C1 segment of cervical spinal cord (tissue), 14 donors: Measurements from ENCODE around the gene SLC6A8.
A peak's percentile ranks its signal among the peaks of the same experiment; 100 is the strongest.
"Not testable (repeated sequence)": the region's sequence is repeated elsewhere in the genome, so short reads cannot be mapped to it uniquely, and the experiment has no call there.

Experiments
- DNase-seq, 14 donors: peaks; one replicate each; lab custom pipeline; 2025; lab: John Stamatoyannopoulos, UW

SLC6A8 gene

DNA sequence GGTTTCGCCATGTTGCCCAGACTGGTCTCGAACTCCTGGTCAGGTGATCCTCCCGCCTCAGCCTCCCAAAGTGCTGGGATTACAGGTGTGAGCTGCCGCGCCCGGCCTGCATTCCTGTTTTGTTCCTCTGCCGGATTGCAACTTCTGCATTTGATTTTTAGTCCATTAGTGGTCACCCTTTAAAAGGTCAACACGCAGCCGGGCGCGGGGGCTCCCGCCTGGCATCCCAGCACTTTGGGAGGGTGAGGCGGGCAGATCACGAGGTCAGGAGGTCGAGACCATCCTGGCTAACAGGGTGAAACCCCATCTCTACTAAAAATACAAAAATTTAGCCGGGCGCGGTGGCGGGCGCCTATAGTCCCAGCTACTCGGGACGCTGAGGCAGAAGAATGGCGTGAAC, 42.4 kb downstream of the SLC6A8 start:
- DNase-seq = not testable (repeated sequence)

DNA sequence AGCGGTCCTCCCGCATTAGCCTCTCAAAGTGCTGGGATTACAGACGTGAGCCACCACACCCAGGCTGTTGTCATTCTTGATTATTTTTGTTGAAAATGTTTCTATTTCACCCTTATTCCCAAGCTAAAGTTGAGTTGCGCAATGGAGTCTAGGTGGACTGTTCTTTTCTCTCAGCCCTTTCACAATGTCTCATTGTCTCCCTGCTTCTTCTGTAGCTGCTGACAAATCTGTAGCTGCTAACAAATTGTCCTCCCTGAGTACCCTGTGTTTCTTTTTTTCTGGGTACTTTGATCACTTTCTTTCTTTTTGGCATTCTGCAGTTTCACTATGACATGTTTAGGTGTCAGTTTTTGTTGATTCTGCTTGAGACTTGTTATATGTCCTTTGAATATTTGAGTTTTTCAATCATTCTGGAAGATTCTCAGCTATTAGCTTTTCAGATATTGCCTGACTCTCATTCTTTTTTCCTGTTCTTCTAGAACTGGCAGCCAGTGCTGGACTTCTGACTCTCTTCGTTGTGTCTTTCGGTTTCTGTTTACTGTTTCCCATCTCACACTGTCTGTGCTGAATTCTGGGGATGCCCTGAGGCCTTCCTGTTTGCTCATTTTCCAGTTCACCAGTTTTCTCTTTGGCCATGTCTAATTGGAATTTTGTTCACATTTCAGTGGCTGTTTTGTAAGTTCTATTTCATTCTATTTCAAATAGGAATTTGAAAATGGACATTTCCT, 43.6 kb downstream of the SLC6A8 start:
- no peak for DNase-seq

DNA sequence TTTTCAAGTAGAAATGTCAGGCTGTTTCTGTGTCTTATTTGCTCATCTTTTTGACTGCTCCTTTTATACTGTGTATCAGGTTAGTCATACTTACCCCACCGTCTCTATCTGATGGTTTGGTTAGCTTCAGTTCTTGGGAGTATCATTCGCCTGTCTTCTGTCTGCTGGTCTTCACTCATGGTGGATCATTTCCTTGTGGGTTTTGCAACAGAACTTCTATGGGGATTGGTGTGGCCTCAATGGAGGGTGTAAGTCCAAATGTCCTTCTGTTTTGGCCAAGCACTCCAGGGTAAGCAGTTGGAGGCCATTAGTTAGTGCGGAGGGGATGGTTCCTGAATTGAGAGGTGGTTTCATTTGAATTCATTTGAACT, 44.1 kb downstream of the SLC6A8 start:
- DNase-seq = no peak

DNA sequence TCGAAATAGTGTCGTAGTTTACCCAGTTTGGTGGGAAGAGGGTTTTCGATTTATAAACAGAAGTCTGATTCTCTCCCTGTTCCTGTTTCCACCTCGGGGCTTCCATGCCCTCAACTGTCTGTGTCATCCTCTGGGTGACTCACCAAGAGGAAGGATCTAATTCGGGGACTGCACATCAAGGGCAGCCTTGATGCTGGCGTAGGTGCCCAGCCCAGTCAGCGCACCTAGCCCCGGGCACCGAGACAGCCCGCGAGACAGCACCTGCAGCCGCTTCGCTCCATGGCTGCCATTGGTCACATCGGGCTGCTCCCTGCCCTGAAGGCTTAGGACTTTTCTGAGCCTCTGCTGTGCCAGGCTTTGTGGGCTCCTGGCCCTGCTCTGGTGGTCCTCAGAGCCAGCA, 44.7 kb downstream of the SLC6A8 start:
- DNase-seq = no peak

DNA sequence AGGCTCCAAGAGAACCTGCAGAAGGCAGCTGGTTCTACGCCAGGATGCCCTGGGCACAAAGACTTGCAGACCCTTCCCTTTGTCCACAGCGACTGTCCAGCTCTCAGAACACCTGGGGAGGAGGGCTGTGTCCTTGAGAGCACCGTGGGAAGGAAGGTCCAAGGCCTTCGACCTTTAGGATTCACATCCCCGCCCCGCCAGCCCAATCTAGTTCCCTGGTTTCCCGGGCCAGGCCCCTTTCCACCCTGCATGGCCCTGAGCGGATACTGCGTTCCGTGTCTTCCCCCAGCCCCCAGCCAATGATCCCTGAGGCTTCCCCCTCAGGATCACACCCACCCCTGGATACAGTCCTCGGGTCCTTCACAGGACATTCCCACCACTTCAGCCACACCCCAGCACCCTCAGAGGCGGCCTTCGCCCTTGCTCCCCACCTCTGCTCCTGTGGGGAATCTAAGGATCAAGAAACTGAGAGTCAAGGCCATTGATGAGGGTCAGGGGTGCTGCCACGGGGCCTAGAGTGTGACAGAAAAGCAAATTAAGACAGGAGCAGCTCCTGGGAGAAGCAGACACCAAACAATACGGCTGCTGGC, 46.0 kb downstream of the SLC6A8 start:
- DNase-seq = no peak

DNA sequence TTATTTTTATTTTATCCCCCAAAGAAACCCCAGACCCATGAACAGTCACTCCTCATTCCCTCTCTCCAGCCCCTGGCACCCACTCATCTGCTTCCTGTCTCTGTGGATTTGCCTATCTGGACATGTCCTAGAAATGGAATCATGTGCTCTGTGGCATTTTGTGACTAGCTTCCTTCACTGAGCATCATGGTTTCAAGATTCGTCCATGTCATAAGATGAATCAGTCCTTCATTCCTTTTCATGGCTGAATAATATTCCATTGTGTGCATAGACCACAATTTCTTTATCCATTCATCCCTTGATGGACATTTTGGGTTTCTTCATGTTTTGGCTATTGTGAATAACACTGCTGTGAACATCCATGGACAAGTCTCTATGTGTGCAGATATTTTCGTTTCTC, 47.1 kb downstream of the SLC6A8 start:
- no peak for DNase-seq

DNA sequence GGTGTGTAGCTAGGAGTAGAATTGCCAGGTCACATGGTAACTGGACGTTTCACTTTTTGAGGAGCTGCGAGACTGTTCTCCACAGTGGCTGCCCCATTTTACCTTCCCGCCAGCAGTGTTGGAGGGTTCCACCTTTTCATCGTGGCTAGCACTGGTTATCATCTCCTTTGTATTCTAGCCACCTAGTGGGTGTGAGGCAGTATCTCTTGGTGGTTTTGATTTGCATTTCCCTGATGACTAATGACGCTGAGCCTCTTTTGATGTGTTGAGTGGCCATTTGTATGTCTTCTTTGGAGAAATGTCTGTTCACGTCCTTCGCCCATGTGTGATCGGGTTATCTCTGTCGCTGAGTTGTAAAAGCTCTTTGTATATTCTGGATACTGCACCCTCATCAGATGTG, 47.5 kb downstream of the SLC6A8 start:
- DNase-seq = no peak

DNA sequence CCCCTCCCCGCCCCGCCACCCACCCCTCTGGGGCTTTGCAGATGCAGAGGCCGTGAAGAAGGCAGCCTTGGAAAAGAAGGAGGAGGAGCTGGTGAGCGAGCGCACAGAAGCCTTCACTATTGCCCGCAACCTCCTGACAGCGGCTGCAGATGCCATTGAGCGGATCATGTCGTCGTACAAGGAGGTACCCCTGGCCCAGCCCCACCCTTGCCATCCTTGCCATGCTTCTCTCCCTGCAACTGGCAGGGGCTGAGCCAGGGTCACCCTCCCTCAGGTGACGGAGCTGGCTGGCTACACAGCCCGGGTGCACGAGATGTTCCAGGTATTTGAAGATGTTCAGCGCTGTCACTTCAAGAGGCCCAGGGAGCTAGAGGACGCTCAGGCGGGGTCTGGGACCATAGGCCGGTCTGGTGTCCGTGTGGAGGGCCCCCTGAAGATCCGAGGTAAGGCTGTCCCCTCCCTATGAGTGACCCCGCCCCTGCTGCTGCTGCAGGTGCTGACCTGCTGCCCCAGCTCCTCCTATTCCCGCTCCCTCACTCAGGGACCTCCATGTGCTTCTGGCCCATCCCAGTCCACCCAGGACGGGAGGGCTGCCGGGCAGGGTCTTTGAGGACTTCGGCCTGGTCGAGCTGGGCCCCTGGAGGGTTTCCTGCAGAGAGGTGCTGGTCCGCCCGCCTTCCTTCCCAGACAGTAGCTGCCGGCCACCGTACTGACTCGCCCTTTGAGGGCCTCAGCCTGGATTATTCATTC, 48.5 kb downstream of the SLC6A8 start:
- no peak for DNase-seq

DNA sequence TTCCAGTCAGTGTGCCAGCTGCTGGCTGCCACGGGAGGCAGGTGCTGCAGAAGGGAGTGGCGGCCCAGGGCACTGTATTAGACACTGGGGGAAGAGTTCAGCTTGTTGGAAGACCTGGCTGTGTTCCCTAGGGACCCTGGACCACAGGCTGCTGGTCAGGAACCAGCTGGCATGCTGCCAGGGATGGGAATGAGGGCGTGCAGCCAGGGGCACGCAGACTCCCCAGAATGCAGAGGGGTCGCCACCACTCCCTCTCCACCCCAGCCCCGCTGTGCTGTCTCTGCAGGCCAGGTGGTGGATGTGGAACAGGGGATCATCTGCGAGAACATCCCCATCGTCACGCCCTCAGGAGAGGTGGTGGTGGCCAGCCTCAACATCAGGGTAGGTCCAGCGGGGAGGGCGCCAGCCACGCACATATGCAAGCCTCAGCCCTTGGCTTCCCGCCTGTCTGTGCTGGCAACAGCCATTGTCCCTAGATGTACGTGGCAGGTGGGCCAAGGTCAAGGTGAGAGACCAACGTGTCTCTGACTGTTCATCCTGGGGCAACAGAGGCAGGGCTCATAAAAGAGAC, 49.2 kb downstream of the SLC6A8 start:
- no peak for DNase-seq

DNA sequence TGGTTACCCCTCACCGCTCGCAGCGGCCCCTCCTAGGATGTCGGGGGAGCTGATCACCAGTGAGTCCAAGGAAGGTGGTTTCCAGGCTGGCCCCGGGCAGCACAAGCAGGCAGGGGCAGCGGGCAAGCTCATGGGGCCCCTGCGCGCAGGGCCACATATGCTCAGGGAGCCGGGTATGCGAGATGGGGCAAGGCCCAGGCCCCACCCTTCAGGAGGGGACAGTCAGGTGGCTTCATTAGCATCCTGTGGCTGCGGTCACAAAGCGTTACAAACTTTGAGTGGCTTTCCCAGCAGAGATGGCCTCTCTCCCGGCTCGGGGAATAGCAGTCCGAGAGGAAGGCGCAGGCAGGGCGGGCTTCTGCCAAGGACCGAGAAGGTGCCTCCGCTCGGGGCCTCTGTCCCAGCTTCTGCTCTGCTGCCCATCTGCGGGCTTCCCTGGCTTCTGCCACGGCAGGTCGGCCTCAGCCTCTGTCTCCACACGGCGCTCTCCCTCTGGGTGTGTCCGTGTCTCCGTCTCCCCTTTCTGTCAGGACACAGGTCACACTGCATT, 50.4 kb downstream of the SLC6A8 start:
- DNase-seq = no peak

DNA sequence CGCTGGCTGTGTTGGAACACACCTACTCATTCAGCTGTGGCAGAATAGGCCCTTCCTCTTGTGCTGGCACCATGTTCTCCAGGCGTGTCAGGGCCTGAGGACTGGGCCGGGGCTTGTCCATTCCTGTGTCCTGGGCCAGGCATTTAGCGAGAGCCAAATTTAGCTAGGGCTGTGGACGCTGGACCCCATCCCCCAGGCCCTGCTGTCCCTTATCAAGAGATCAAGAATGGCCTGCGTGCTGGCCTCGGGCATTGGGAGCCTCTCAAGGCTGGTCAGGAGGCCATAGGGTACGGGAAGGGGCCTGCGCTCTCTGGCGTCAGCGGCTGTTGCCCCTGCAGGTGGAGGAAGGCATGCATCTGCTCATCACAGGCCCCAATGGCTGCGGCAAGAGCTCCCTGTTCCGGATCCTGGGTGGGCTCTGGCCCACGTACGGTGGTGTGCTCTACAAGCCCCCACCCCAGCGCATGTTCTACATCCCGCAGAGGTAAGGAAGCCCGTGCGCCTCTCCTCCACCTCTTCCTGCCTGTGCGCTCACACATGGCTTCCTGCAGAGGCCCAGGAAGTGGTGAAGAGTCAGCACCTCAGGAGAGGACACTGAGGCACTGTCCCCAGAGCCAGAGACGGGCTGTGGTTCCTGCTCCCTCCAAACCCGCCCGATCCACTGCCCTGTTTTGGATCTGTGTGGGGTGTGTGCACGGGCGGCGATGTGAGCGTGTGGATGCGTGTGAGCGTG, 52.2 kb downstream of the SLC6A8 start:
- no peak for DNase-seq

DNA sequence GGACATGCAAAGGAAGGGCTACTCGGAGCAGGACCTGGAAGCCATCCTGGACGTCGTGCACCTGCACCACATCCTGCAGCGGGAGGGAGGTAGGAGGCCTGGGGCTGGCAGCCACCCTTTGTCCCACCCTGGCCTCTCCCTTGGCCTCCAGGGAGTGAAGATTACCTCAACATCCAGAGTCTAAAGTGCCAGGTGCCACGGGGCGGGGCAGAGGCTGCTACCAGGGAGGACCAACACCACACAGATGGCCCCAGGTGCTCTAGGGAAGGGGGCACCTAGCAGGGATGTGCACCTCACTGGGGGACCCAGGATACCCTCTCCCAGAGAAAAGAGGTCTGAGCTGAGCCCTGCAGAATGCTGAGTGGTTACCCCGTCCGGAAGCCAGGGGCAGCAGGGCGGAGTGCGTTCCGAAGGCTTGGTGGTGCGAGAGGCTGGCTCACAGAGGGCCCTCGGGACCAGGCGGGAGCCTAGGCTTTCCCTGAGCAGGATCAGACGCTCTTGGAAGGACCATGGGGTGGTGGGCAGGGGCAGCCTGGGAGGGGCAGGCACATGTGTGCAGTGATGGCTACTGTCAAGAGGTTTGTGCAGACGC, 53.0 kb downstream of the SLC6A8 start:
- no peak for DNase-seq

DNA sequence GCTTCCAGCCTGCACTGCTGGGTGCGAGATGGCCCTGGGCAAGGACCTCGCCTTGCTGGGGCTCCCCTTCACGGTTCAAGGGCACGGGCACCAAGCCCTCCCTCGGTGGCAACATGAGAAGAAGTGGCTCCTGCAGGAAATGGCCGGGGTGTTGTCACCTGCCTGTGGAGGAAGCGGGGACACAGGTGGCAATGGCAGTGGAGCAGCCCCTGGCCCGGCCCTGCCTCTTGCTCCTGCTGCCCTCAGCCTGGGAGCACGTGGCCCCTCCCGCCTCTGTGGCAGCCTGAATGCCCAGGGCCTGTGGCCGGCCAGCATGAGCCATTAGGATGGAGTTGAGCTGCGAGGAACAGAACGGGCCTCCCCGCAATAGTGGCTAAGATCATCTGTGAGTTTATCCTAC, 53.7 kb downstream of the SLC6A8 start:
- no peak for DNase-seq

DNA sequence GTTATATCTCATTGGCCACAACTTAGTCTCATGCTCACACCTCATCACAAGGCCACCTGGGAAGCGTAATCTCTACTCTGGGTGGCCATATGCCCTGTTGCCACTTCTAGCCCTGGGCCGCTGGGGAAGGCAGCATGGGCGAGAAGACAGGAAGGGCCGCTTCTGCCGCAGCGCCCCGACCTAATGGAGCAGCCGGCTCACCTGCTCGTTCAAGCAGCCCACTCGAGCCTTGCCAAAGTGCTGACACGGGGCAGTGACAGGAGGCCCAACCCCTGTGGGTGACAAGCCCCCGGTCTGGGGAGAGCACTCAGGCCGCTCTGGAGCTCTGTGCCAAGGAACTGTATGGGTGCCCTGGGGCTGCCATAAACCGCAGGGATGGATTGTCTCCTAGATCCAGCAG, 54.4 kb downstream of the SLC6A8 start:
- DNase-seq = not testable (repeated sequence)

DNA sequence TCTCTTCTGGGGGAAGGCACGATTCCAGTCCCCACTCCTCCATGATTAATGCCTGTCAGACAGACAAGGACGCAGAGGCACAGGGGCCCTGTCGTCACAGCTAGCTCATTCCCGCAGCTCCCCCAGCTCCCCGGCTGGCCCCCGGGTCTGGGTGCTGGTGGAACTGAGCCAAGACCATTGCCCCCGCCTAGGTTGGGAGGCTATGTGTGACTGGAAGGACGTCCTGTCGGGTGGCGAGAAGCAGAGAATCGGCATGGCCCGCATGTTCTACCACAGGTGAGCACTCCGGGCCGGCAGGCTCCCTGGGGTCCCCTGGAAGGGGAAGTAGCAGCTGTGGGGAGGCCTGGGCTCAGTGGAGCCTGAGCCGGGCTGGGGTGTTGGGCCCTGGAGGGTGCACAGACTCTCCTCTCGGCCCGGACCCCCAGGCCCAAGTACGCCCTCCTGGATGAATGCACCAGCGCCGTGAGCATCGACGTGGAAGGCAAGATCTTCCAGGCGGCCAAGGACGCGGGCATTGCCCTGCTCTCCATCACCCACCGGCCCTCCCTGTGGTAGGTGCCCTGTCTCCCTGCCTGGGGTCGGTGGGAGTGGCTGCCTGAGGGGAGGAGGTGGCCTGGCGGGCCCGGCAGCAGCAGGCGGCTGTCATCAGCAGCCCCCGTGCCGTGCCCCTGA, 55.2 kb downstream of the SLC6A8 start:
- DNase-seq = not testable (repeated sequence)

DNA sequence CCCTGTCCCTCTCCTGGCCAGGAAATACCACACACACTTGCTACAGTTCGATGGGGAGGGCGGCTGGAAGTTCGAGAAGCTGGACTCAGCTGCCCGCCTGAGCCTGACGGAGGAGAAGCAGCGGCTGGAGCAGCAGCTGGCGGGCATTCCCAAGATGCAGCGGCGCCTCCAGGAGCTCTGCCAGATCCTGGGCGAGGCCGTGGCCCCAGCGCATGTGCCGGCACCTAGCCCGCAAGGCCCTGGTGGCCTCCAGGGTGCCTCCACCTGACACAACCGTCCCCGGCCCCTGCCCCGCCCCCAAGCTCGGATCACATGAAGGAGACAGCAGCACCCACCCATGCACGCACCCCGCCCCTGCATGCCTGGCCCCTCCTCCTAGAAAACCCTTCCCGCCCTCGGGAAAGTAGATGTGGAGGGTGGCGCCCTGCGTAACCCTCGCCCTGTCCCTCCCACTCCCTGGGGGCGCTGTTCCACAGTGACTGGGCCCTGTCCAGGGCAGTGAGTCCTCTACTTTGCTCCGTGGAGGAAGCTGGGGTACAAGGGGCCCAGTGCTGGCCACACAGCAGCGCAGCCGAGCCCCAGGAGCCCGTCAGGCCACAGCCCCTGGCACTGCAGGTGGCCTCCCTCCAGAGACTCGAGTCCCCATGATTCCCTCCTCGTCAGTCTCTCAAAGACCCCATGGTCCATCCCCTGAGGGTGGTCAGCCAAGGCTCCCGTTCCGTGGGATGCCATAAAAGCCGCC, 55.9 kb downstream of the SLC6A8 start:
- DNase-seq = not testable (repeated sequence)

DNA sequence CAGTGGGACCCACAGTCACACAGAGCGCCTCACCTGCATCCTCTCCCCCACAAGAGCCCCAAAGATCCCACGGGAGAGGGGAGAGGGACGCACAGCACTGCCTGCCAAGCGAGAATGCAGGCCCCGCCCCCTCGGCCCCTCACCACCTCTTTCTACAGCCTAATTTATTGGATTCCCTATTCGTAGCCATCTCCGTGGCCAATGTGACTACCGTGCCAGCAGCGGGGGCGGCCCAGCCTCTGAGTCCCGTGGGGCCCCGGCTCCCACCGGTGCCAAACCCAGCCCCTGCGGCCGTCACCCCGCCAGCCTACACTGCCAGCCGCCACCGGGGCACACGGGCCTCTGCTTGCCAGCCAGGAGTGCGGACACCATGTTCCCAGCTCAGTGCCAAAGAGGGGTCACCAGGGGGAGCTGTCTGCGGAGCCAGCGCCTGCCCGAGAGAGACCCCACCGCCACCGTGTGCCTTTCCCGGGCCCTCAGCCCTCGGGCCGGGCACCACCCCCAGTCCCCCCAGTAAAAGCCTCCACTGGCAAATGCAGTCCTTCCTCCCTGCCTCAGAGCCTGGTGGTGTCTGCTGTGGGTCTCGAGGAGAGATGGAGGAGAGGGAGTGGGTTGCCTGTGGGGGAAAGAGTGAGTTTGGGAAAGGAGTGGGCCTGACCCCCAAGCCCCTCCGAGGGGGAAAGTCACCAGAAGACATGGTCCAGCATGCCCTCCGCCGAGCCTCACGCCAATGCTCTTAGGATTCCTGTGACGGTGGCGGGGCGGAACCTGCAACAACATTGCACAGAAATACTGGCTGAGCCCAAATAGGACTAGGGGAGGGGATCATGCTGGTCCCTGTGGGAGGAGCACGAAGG, 56.7 kb downstream of the SLC6A8 start:
- DNase-seq = peak in 1 of 14 donors; percentile 25

DNA sequence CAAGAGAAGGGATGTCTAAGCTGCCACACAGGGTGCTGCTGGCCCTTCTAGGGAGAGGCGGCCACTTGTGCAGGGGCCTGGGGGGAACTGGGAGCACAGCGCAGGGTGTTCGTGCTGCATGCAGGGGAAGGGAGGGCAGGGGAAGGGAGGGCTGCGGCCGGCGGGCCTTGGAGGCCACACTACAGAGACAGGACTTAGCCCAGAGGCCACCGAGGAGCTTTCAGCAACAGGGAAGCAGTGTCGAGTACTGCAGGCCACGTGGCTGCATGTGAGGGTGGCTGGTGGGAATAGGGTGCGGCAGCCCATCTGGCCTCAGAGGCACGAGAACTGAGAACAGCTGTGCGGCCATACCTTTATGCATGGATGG, 57.3 kb downstream of the SLC6A8 start:
- not testable (repeated sequence) for DNase-seq
